DOHH2 (cell line): ENCODE results near the gene SWT1.

Experiments
- H3F3A ChIP-seq: fragments of 200-600 bp; sonication (generic), shearing (Covaris generic); 2 replicates; pipeline ENCODE4 v1.6.0; 2016; ENCODE audit warnings: antibody characterized with exemption, mild to moderate bottlenecking; ENCODE audit not compliant: control insufficient read depth, insufficient read depth
- H3K27ac ChIP-seq: fragments of 200-600 bp; sonication (generic); 2 replicates; pipeline ENCODE4 v1.5.1; 2014; ENCODE audit warnings: low read depth, mild to moderate bottlenecking, low read length, moderate library complexity
- H3K27me3 ChIP-seq: fragments of 200-600 bp; sonication (generic); 2 replicates; pipeline ENCODE4 v1.6.1; 2014; ENCODE audit warnings: mild to moderate bottlenecking, low read length, mixed read lengths; ENCODE audit not compliant: control insufficient read depth
- H3K36me3 ChIP-seq: fragments of 200-600 bp; sonication (generic); 2 replicates; pipeline ENCODE4 v1.6.1; 2014; ENCODE audit warnings: mild to moderate bottlenecking, low read length, moderate library complexity, mixed read lengths; ENCODE audit not compliant: control insufficient read depth
- H3K4me1 ChIP-seq: fragments of 200-600 bp; sonication (generic); 2 replicates; pipeline ENCODE4 v1.6.1; 2014; ENCODE audit warnings: mild to moderate bottlenecking, low read length, mixed read lengths; ENCODE audit not compliant: control insufficient read depth
- H3K4me2 ChIP-seq: fragments of 200-600 bp; sonication (generic); 2 replicates; pipeline ENCODE4 v1.6.0; 2014; ENCODE audit warnings: mild to moderate bottlenecking, low read length, moderate library complexity
- H3K4me3 ChIP-seq: fragments of 200-600 bp; sonication (generic); 2 replicates; pipeline ENCODE4 v1.5.1; 2014; ENCODE audit warnings: mild to moderate bottlenecking, low read length, mixed read lengths
- H3K79me2 ChIP-seq: fragments of 200-600 bp; sonication (generic); 2 replicates; pipeline ENCODE4 v1.6.1; 2014; ENCODE audit warnings: mild to moderate bottlenecking, low read length, mixed read lengths; ENCODE audit not compliant: control insufficient read depth
- H3K9me2 ChIP-seq: fragments of 200-600 bp; sonication (generic); replicated peaks from 2 replicates; pipeline ENCODE4 v1.6.1; 2014; ENCODE audit warnings: mild to moderate bottlenecking, low read length, mixed read lengths; ENCODE audit not compliant: control insufficient read depth
- H3K9me3 ChIP-seq: fragments of 200-600 bp; sonication (generic); 2 replicates; pipeline ENCODE4 v1.6.1; 2014; ENCODE audit warnings: antibody characterized with exemption, low read length, mixed read lengths; ENCODE audit not compliant: control insufficient read depth, insufficient read depth
- H4K20me1 ChIP-seq: fragments of 200-600 bp; sonication (generic); 2 replicates; pipeline ENCODE4 v1.6.0; 2014; ENCODE audit warnings: low read depth, mild to moderate bottlenecking, antibody characterized with exemption, low read length, moderate library complexity; ENCODE audit not compliant: control insufficient read depth, insufficient read depth
- CTCF ChIP-seq: fragments of 200-600 bp; sonication (generic); IDR thresholded peaks from one replicate; pipeline ENCODE4 v1.5.1; 2014; ENCODE audit warnings: antibody characterized with exemption, mild to moderate bottlenecking, low read depth, low read length; ENCODE audit not compliant: poor library complexity, severe bottlenecking
- EZH2phosphoT487 ChIP-seq: fragments of 200-600 bp; sonication (generic); IDR thresholded peaks from 2 replicates; pipeline ENCODE4 v1.6.1; 2017; ENCODE audit warnings: borderline replicate concordance, mild to moderate bottlenecking, antibody characterized with exemption, low read length, moderate library complexity, mixed read lengths

SWT1 gene

GRCh38 chr1:185312361-185313138, 155.6 kb downstream of the SWT1 start:
- H3K4me1 ChIP-seq: peaks cover 40% of the 10 kb centered on the region
- no peaks in the 10 kb centered on the region for H3K27me3 ChIP-seq
- no peaks in the 10 kb centered on the region for H3K9me3 ChIP-seq
- H3K9me2 ChIP-seq: no peaks in the 10 kb centered on the region
- peaks cover 84% of the 10 kb centered on the region for H3K36me3 ChIP-seq
- H3K4me2 ChIP-seq: peak overlapping the region; percentile 79
- H3K27ac ChIP-seq: no peak overlapping the region
- peaks cover 41% of the 10 kb centered on the region for H4K20me1 ChIP-seq
- H3K4me3 ChIP-seq: peak overlapping the region; percentile 95
- no peaks in the 10 kb centered on the region for H3F3A ChIP-seq
- TF ChIP-seq EZH2phosphoT487: no peak
- no peak for TF ChIP-seq CTCF
- peaks cover 83% of the 10 kb centered on the region for H3K79me2 ChIP-seq

DNA sequence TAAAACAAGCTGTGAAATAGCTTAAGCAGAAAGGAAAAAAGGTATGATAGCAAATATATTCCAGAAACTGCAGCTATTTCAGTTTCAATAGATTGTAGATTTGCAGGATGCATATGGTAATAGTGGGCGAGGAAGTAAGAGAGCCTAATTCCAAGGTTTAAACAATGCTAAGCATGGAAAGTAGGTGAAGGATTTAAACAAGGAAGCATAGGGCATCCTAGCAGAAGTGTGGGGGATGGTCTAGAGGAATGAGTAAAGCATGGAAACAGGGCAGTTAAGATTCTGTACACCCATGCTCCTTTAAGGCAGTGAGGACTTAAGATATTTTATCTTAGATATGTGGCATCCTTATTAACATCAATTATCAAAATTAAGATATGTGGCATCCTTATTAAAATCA, 157.4 kb downstream of the SWT1 start:
- Histone ChIP-seq H3K36me3 (peaks cover 66% of the 10 kb centered on the region), H4K20me1 (peaks cover 41% of the 10 kb centered on the region), H3K4me2 (peak overlapping the region; percentile 79), H3K9me2 (no peaks in the 10 kb centered on the region), H3K4me1 (peaks cover 57% of the 10 kb centered on the region), H3F3A (no peaks in the 10 kb centered on the region), H3K79me2 (peaks cover 81% of the 10 kb centered on the region), H3K4me3 (peak overlapping the region; percentile 95), H3K27me3 (no peaks in the 10 kb centered on the region), H3K9me3 (no peaks in the 10 kb centered on the region), H3K27ac (no peak overlapping the region)
- TF ChIP-seq EZH2phosphoT487 (no peak), CTCF (no peak)

DNA sequence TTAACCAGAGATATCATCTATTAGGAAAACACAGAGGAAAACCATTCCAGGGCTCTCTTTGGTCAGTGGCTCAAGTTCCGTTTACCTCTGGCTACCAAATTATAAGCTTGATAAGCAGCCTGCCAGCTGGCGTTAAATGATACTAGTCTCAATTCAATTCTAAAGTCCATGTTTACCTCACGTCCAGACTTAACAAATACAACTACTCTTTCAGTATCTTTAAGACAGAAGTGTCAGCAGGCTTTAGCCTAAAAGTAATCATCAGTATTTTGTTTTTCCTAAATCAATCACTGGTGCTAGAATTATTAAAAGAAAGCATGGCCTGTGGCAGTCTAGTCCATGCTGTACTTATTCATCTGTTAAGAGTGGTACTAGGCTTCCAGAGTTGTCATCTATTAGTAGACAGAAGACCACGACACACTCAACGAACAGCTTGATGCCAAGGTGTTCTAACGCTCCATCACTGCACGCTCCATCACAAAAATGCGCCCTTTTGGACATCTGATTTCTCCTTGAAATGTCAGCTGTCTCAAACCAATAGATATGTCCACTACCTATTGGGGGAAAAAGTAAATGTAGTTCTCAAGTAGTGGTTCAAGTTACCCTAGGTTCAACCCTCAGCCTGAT, 158.6 kb downstream of the SWT1 start:
- no peaks in the 10 kb centered on the region for H3K27me3 ChIP-seq
- no peak overlapping the region; the same call in 1 of the 2 replicates for H3K27ac ChIP-seq
- H3F3A ChIP-seq: no peaks in the 10 kb centered on the region

More for the DNA sequence above, 158.6 kb downstream of the SWT1 start:
- H3K79me2 ChIP-seq: peaks cover 71% of the 10 kb centered on the region
- no peaks in the 10 kb centered on the region for H3K9me3 ChIP-seq
- peak overlapping the region; percentile 95 for H3K4me3 ChIP-seq
- H3K9me2 ChIP-seq: no peaks in the 10 kb centered on the region
- H3K4me1 ChIP-seq: peaks cover 57% of the 10 kb centered on the region
- TF ChIP-seq EZH2phosphoT487 (no peak), CTCF (no peak)
- peaks cover 55% of the 10 kb centered on the region for H3K36me3 ChIP-seq
- peaks cover 41% of the 10 kb centered on the region for H4K20me1 ChIP-seq
- H3K4me2 ChIP-seq: peak overlapping the region; percentile 79
